SIG-M5 treated with dmso at 0.1 percent for 504 hours (cell line): ENCODE data around the gene ENTPD6.
"Not testable (repeated sequence)": the region's sequence is repeated elsewhere in the genome, so short reads cannot be mapped to it uniquely, and the experiment has no call there.

Source experiments
- DNase-seq: peaks from one replicate; lab custom pipeline; 2025; ENCODE audit not compliant: unreplicated experiment; lab: John Stamatoyannopoulos, UW

Gene ENTPD6

GRCh38 chr20:25195014-25195961 is at the start of gene ENTPD6:
Gene ENTPD6 (plus strand): TSS chr20:25195712. CDS start chr20:25206537, 10,825 bp downstream.
- DNase-seq, result peak; percentile 83

- DNase-seq, result no peak
Measured at GRCh38 chr20:25146976-25147375, 48.5 kb upstream of the ENTPD6 start.

GRCh38 chr20:25147716-25148115 is 47.8 kb upstream of the ENTPD6 start:
- DNase-seq, result no peak

GRCh38 chr20:25148181-25148981 is 47.1 kb upstream of the ENTPD6 start:
- DNase-seq, result no peak

- no peak for DNase-seq
Measured at GRCh38 chr20:25148982-25149846, 46.3 kb upstream of the ENTPD6 start.

GRCh38 chr20:25150016-25150415 is 45.5 kb upstream of the ENTPD6 start:
- no peak for DNase-seq

GRCh38 chr20:25158043-25158442 is 37.5 kb upstream of the ENTPD6 start:
- no peak for DNase-seq

GRCh38 chr20:25160467-25160866 is 35.0 kb upstream of the ENTPD6 start:
- no peak for DNase-seq

GRCh38 chr20:25160897-25161296 is 34.6 kb upstream of the ENTPD6 start:
- no peak for DNase-seq

GRCh38 chr20:25165128-25165527 is 30.4 kb upstream of the ENTPD6 start:
- DNase-seq, result no peak

- DNase-seq, result not testable (repeated sequence)
Measured at GRCh38 chr20:25166105-25166782, 29.3 kb upstream of the ENTPD6 start.

- DNase-seq, result no peak
Measured at GRCh38 chr20:25173321-25173720, 22.2 kb upstream of the ENTPD6 start.

GRCh38 chr20:25173886-25174308 is 21.6 kb upstream of the ENTPD6 start:
- no peak for DNase-seq

- no peak for DNase-seq
Measured at GRCh38 chr20:25176184-25176583, 19.3 kb upstream of the ENTPD6 start.

- DNase-seq, result no peak
Measured at GRCh38 chr20:25177890-25178321, 17.6 kb upstream of the ENTPD6 start.

- DNase-seq, result peak; percentile 86
Measured at GRCh38 chr20:25178563-25179438, 16.7 kb upstream of the ENTPD6 start.

- no peak for DNase-seq
Measured at GRCh38 chr20:25179439-25180089, 15.9 kb upstream of the ENTPD6 start.

- DNase-seq, result not testable (repeated sequence)
Measured at GRCh38 chr20:25184391-25184790, 11.1 kb upstream of the ENTPD6 start.

GRCh38 chr20:25187220-25187619 is 8.3 kb upstream of the ENTPD6 start:
- DNase-seq, result no peak
